IPS-11a (cell line): ENCODE measurements around the gene TBC1D25.

Source experiments
- H3K4me3 ChIP-seq: one replicate; pipeline ENCODE4 v1.5.1; 2013; ENCODE audit warnings: low read depth, low read length, control low read depth

TBC1D25 gene

GRCh38 chrX:48559636-48560035, 20.1 kb downstream of the TBC1D25 start:
- H3K4me3 ChIP-seq = no peak overlapping the region

GRCh38 chrX:48560056-48560455, 20.5 kb downstream of the TBC1D25 start:
- H3K4me3 ChIP-seq = no peak overlapping the region

DNA sequence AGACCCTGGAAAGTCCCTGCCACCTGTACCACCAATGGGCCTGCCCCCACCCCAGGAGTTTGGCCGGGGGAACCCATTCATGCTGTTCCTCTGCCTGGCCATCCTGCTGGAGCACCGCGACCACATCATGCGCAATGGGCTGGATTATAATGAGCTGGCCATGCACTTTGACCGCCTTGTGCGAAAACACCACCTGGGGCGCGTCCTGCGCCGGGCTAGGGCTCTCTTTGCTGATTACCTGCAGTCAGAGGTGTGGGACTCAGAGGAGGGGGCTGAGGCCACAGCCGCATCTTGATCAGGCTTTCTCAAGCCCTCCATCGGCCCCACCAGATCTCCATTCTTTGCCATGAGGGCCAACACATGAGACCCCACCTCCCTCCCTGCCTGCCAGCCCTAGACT, 21.2 kb downstream of the TBC1D25 start:
- no peak overlapping the region for H3K4me3 ChIP-seq

- H3K4me3 ChIP-seq = no peak overlapping the region
Measured at GRCh38 chrX:48569958-48570357, 30.4 kb downstream of the TBC1D25 start.

DNA sequence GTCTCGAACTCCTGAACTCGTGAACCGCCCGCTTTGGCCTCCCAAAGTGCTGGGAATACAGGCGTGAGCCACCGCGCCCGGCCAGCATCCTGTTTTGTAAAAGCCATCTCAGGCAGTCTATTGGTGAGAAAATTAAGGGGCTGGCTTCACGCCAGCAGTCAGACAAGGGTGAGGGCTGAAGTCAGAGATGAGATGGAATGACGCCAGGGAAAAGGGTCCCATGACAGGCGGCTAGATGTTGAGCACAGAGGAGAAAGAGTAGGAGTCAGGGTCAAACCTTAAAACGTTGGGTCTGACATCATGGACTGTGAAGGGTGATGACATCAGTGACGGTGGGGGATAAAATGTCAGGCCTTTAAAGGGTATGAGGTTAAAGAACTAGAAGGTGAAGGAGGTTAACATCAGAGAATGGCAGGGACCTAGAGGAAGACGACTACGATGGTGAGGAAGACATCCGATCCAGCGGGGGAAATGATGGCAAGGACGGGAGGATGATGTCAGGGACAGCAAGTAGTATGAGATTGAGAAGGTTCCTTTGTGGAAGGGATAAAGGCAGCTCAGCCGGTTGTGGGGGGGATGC, 34.3 kb downstream of the TBC1D25 start:
- peak overlapping the region; percentile 83 for H3K4me3 ChIP-seq

- peak within 1 kb of the TSS; percentile 83 for H3K4me3 ChIP-seq
Measured at GRCh38 chrX:48574270-48575266, 35.1 kb downstream of the TBC1D25 start, which contains the start of gene RBM3. Gene RBM3, plus strand, starts transcription at chrX:48574484. Its CDS starts 697 bp downstream, at chrX:48575181.

- no peak overlapping the region for H3K4me3 ChIP-seq
Measured at GRCh38 chrX:48575642-48576041, 36.1 kb downstream of the TBC1D25 start.

DNA sequence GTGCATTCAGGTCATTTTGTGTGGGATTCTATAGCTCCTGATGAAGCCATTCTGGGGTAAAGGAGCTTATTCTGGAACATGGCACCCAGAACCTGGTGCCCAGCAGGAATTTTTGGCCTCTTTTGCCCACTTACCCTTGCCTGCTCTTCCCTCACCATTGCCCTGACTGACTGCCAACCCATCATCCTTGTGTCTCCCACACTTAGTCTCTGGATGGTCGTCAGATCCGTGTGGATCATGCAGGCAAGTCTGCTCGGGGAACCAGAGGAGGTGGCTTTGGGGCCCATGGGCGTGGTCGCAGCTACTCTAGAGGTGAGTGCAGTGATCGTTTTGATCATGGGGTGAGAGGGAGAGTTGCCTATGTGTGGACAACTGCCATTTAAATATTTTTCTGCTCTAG, 36.6 kb downstream of the TBC1D25 start:
- H3K4me3 ChIP-seq = no peak overlapping the region

DNA sequence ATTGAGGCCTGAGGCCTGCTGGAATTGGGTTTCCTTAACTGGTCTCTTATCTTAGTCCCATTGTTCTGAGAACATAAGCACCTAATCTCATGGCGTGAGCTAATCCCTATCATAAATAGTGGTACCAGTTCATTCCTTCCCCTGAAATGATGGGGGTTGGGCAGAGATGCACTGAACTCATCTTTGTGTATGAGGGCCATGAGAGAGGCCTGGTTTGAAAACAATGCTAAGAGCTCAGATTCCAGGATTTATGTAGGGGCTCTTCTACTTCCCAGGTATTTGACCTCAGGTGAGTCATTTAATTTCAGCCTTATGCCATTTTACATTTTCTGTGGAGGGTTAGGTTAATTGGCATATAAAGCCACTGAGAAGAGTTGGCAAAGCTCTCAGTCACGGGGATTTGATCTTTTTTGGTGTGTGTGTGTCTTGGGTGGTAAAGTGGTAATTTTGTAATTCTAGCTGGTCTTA, 39.2 kb downstream of the TBC1D25 start:
- H3K4me3 ChIP-seq = no peak overlapping the region

DNA sequence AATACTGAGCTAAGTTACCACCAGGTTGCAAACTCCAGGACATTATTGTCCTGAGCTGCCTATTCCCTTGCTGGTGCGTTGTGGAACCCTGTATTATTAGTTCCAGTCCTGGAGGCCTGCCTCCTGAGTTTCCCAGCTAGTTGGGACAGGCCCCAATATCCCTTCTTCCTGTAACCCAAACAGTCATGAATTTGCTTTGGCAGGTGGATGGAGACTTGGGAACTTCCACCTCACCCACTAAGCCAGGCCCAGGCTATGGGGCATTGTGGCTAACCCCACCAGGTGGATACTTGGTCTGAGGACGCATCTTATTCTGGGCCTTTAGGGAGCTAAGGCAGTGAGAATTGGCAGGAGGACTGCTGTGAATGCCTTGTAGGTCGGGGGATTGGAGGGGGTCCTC, 39.7 kb downstream of the TBC1D25 start:
- H3K4me3 ChIP-seq = no peak overlapping the region

- H3K4me3 ChIP-seq = no peak overlapping the region
Measured at GRCh38 chrX:48580662-48581061, 41.1 kb downstream of the TBC1D25 start.

DNA sequence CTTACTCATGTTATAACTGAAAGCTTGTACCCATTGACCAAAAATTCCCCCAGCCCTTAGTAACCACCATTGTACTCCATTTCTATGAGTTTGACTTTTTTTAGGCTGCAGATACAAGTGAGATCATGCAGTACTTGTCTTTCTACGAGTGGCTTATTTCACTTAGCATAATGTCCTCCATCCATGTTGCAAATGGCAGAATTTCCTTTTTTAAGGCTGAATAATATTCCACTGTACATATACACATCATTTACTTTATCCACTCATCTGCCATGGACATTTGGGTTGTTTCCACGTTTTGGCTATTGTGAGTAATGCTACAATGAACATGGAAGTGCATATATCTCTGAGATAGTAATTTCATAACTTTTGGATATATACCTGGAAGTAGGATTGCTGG, 45.2 kb downstream of the TBC1D25 start:
- no peak overlapping the region for H3K4me3 ChIP-seq

DNA sequence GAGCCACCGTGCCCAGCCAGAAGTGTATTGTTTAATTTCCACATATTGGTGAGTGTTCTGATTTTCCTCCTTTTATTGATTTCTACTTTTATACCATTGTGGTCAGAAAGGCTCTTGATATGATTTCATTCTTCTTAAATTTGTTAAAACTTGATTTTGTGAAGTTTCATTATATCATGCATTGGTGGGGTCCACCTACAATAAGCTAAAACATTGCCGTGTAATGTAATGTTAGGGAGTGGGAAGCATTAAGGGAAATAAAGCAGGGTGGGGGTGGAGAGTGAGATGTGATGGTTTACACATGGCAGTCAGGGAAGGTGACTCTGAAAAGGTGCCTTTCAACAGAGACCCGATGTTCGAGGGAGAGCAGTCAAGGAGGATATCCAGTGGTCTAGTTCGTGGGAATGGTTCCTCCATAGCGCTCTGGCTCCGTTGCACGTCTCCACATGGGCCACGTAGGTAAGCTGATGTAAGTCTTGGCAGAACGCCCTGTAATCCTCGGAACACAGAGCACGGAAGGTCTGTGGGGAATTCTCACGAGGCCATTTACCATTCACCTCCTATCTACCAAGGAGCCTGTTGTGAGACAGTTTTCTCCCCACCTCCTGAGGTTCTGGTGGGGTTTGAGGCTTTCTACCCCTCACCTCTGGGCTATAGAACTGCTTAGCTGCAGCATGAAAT, 50.1 kb downstream of the TBC1D25 start:
- no peak overlapping the region for H3K4me3 ChIP-seq

GRCh38 chrX:48590203-48591103, 50.9 kb downstream of the TBC1D25 start:
- no peak overlapping the region for H3K4me3 ChIP-seq

DNA sequence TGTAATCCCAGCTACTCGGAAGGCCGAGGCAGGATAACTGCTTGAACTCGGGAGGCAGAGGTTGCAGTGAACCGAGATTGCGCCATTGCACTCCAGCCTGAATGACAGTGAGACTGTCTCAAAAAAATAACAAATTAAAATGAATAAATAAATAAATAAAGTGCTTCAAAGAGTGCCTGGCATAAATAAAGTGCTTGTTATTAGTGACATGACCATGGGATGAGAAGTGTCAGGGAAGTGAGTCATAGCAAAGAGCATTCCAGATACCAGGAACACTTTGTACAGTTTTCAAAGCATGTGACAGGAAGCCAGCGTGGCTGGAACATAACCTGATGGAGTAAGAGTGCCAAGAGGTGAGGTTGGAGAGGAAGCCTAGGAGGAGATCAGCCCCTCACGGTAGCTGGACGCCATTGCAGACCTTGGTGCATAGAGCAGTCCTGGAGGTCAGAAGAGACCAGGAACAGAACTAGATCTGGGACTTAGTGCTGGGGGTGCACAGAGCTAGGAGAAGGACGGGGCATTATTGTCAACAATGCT, 51.8 kb downstream of the TBC1D25 start:
- no peak overlapping the region for H3K4me3 ChIP-seq

GRCh38 chrX:48592971-48593370, 53.5 kb downstream of the TBC1D25 start:
- H3K4me3 ChIP-seq = no peak overlapping the region

DNA sequence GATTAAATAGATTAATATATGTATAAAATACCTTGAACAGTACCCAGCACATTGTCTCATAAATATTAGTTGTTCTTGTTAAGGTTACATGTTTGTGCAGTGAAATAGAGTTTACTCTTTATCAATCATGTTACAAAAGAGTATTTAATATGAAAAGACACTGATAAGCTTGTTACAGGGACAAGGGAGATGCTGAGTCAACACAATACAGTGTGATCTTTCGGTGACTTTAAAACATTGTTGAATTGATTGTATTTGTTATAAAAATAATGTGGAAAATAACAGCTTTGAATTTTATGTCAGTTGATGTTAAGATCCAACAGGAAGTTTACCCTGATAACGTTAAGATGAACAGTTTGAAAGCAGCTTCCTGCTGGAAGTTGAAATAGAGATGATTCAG, 56.4 kb downstream of the TBC1D25 start:
- H3K4me3 ChIP-seq = no peak overlapping the region

DNA sequence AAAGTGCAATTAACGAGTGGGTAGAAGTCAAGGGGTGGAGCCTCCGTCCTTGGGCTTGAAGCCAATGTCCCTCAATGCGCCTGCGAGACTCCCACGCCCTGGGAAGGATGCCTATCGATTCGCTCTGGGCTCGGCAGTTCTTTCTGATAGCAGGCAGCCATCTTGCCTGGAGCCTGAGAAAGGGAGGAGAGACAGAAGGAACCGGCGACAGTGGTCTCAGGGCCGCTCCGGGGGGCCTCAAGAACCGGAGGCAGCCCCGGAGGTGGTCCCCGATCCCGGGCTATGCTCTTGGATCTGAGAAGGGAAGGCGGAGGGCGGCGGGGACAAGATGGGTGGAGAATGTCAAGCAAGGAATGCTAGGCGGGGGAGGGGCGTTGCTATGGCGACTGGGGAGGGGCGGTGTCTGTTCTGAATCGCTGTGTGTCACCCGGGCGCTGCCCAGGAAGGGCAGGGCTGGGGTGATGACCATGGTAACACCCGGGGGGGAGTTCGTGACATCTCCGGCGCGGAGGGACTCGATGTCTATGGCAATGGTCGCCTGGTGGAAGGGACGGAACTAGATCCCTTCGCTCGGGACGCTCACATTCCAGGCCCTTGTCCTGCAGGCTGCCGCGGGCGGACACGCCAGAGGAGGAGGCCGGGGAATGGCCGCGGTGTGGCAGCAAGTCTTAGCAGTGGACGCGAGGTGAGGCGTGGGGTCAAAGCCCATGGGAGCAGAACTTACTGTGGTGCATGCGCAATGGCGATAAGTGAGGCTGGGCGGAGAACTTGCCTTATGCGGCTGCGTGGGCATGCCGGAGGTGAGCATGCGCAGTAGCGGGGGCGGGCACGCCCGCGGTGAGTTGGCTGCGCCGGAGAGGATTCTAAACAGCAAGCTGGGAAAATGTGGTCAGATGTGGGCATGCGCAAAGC, 58.1 kb downstream of the TBC1D25 start, which contains the start of gene WDR13:
Gene WDR13, plus strand, starts transcription at position 140 of the 912 bp plus-strand sequence. Its CDS starts 505 bp downstream, at position 645.
- H3K4me3 ChIP-seq = peak within 1 kb of the TSS; percentile 75

DNA sequence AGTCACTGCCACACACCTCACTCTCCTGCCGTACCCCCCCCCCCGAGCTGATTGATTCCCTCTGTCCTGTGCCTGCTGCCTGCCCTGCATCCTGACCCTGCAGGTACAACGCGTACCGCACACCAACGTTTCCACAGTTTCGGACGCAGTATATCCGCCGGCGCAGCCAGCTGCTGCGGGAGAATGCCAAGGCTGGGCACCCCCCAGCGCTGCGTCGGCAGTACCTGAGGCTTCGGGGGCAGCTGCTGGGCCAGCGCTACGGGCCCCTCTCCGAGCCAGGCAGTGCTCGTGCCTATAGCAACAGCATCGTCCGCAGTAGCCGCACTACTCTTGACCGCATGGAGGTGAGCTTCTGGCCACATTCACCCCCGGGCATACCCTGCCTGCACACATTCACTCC, 59.1 kb downstream of the TBC1D25 start:
- no peak overlapping the region for H3K4me3 ChIP-seq
